Activated T-cell treated with anti-CD3 and anti-CD28 coated beads for 4 hours (primary cell): ENCODE measurements around the gene NARS2.
A peak's percentile ranks its signal among the peaks of the same experiment; 100 is the strongest.
"Not testable (repeated sequence)": the region's sequence is repeated elsewhere in the genome, so short reads cannot be mapped to it uniquely, and the experiment has no call there.

ENCODE experiments used
- DNase-seq: peaks from one replicate; pipeline ENCODE4 v3.0.0-alpha.2; 2020

NARS2 gene

GRCh38 chr11:78574386-78575381, at the start of gene NARS2:
Gene NARS2, minus strand, starts transcription at chr11:78574864. Its CDS starts 376 bp downstream, at chr11:78574488.
- peak; percentile 99 for DNase-seq

GRCh38 chr11:78622666-78623065, 48.0 kb upstream of the NARS2 start:
- no peak for DNase-seq

- no peak for DNase-seq
Observed at GRCh38 chr11:78620159-78620558, 45.5 kb upstream of the NARS2 start.

GRCh38 chr11:78615724-78616123, 41.1 kb upstream of the NARS2 start:
- DNase-seq: no peak

- no peak for DNase-seq
Observed at GRCh38 chr11:78613378-78613813, 38.7 kb upstream of the NARS2 start.

- no peak for DNase-seq
Observed at GRCh38 chr11:78612721-78613377, 38.2 kb upstream of the NARS2 start.

- not testable (repeated sequence) for DNase-seq
Observed at GRCh38 chr11:78609321-78609720, 34.7 kb upstream of the NARS2 start.

- no peak for DNase-seq
Observed at GRCh38 chr11:78607696-78608095, 33.0 kb upstream of the NARS2 start.

- no peak for DNase-seq
Observed at GRCh38 chr11:78606667-78607066, 32.0 kb upstream of the NARS2 start.

GRCh38 chr11:78605296-78605695, 30.6 kb upstream of the NARS2 start:
- no peak for DNase-seq

- no peak for DNase-seq
Observed at GRCh38 chr11:78603792-78604191, 29.1 kb upstream of the NARS2 start.

GRCh38 chr11:78602771-78603170, 28.1 kb upstream of the NARS2 start:
- DNase-seq: not testable (repeated sequence)

GRCh38 chr11:78601066-78601465, 26.4 kb upstream of the NARS2 start:
- DNase-seq: not testable (repeated sequence)

GRCh38 chr11:78597579-78597978, 22.9 kb upstream of the NARS2 start:
- DNase-seq: not testable (repeated sequence)

GRCh38 chr11:78595436-78596130, 20.9 kb upstream of the NARS2 start:
- no peak for DNase-seq

GRCh38 chr11:78594814-78595213, 20.1 kb upstream of the NARS2 start:
- no peak for DNase-seq

- no peak for DNase-seq
Observed at GRCh38 chr11:78588517-78588916, 13.9 kb upstream of the NARS2 start.

GRCh38 chr11:78587446-78587845, 12.8 kb upstream of the NARS2 start:
- DNase-seq: no peak

- no peak for DNase-seq
Observed at GRCh38 chr11:78586452-78587046, 11.9 kb upstream of the NARS2 start.

- no peak for DNase-seq
Observed at GRCh38 chr11:78583889-78584288, 9.2 kb upstream of the NARS2 start.

- no peak for DNase-seq
Observed at GRCh38 chr11:78577495-78577894, 2.8 kb upstream of the NARS2 start.

- no peak for DNase-seq
Observed at GRCh38 chr11:78576549-78577097, 2.0 kb upstream of the NARS2 start.

- no peak for DNase-seq
Observed at GRCh38 chr11:78575478-78575877, 814 bp upstream of the NARS2 start.
